Esophagus squamous epithelium (tissue), 5 donors: ENCODE measurements around the gene OBSCN. TPM values are rescaled to one million over a fixed set of nuclear protein-coding genes. Genes with fewer than 3 reads are reported as not detected.

ENCODE experiments used
- DNase-seq: peaks from one replicate; lab custom pipeline; 2025; lab: John Stamatoyannopoulos, UW
- H3K27ac ChIP-seq, 4 donors: fragments of 200-600 bp; sonication (generic); one replicate each; pipeline ENCODE4 v1.5.1; 2016 to 2019; ENCODE audit warnings: mild to moderate bottlenecking in 1 of 4
- H3K27me3 ChIP-seq, 4 donors: fragments of 200-600 bp; sonication (generic); 1 replicate in 3 of 4; 2 replicates in 1 of 4; pipeline versions ENCODE4 v1.5.1 to v1.6.0; 2017 to 2021; ENCODE audit warnings: antibody characterized with exemption in 1 of 4
- H3K36me3 ChIP-seq, 3 donors: fragments of 200-600 bp; sonication (generic); one replicate each; pipeline ENCODE4 v1.5.1; 2016 to 2019
- H3K4me1 ChIP-seq, 3 donors: fragments of 200-600 bp; sonication (generic); one replicate each; pipeline ENCODE4 v1.5.1; 2017 to 2019
- H3K4me3 ChIP-seq, 4 donors: fragments of 200-600 bp; sonication (generic); 1 replicate in 3 of 4; 2 replicates in 1 of 4; pipeline ENCODE4 v1.5.1; 2016 to 2019; ENCODE audit warnings: mild to moderate bottlenecking in 2 of 4, moderate library complexity in 1 of 4
- H3K9me3 ChIP-seq, 3 donors: fragments of 200-600 bp; sonication (generic); one replicate each; pipeline ENCODE4 v1.5.1; 2016 to 2019
- CTCF ChIP-seq, 6 experiments: fragments of 450-650 bp in 4 of 6; fragments of 200-600 bp in 2 of 6; sonication (generic) in 2 of 6; IDR thresholded peaks; one replicate each; pipeline ENCODE4 v1.5.1; 2016 to 2019; ENCODE audit warnings: antibody characterized with exemption in 6 of 6, mild to moderate bottlenecking in 4 of 6, moderate library complexity in 4 of 6
- POLR2A ChIP-seq, 4 donors: fragments of 450-650 bp; IDR thresholded peaks; one replicate each; pipeline ENCODE4 v1.6.1; 2017; ENCODE audit warnings: antibody characterized with exemption in 4 of 4, mild to moderate bottlenecking in 4 of 4, moderate library complexity in 3 of 4
- WGBS, 2 donors: methylation state at CpG; one replicate each; pipeline ENCODE4 v1.1.5; 2018; 5-methylcytosine and 5-hydroxymethylcytosine counted together
- intact Hi-C: fragments of 100-400 bp; cut with DNase I; formaldehyde crosslinking; loops from one replicate; pipeline ENCODE4 v1.15.0; 2022
- total RNA-seq, 4 donors: library from RNA; depleted of rRNA; stranded (reverse); fragments of >200 nt; gene quantifications; one replicate each; pipeline ENCODE4 v1.1.0, GENCODE V29; 2016
- donor health status: DM: yes; HTN: yes; CAD: no.

The OBSCN gene
- total RNA-seq, 4 donors from 2014 or later, result 4.0 to 53.2 (median 13.8) TPM

GRCh38 chr1:228321895-228322294 lies 114.1 kb downstream of the OBSCN start:
- no peak for DNase-seq
- Histone ChIP-seq H3K4me1 (no peaks in the 10 kb centered on the region), H3K9me3 (no peaks in the 10 kb centered on the region), H3K4me3 (no peak overlapping the region), H3K36me3 (peaks cover 0 to 93% (median 0%) of the 10 kb centered on the region in 3 donors), H3K27me3 (no peaks in the 10 kb centered on the region), H3K27ac (no peak overlapping the region)
- intact Hi-C loops, result no loop called here
- WGBS, 2 donors, result 98% methylated on average over 7 of the region's 15 CpGs; no CpG with 5 or more reads in 1 of the 2 donors
- no peak for TF ChIP-seq CTCF (IDR thresholded peaks at IDR 0.05)
- no peak for TF ChIP-seq POLR2A (IDR thresholded peaks at IDR 0.05)

GRCh38 chr1:228323401-228323800 lies 115.6 kb downstream of the OBSCN start:
- 80 to 100% methylated on average over 1 of the region's 9 CpGs for WGBS, 2 donors
- Histone ChIP-seq H3K27ac (no peak overlapping the region), H3K27me3 (no peaks in the 10 kb centered on the region), H3K36me3 (peaks cover 0 to 78% (median 0%) of the 10 kb centered on the region in 3 donors), H3K4me1 (no peaks in the 10 kb centered on the region), H3K4me3 (no peak overlapping the region), H3K9me3 (no peaks in the 10 kb centered on the region)
- intact Hi-C loops, result no loop called here
- TF ChIP-seq CTCF (IDR thresholded peaks at IDR 0.05) (no peak), POLR2A (IDR thresholded peaks at IDR 0.05) (no peak)
- no peak for DNase-seq

- Histone ChIP-seq H3K27me3 (no peaks in the 10 kb centered on the region), H3K4me3 (no peak overlapping the region), H3K27ac (no peak overlapping the region), H3K36me3 (peaks cover 0 to 59% (median 0%) of the 10 kb centered on the region in 3 donors), H3K4me1 (no peaks in the 10 kb centered on the region), H3K9me3 (no peaks in the 10 kb centered on the region)
- 81 to 88% methylated on average over 1 of the region's 1 CpG for WGBS, 2 donors
- no peak for DNase-seq
- TF ChIP-seq CTCF (IDR thresholded peaks at IDR 0.05) (no peak), POLR2A (IDR thresholded peaks at IDR 0.05) (no peak)
- intact Hi-C loops, result no loop called here
Measured at GRCh38 chr1:228325267-228325666, 117.4 kb downstream of the OBSCN start.

GRCh38 chr1:228329887-228330286 lies 122.0 kb downstream of the OBSCN start:
- no peak overlapping the region for H3K4me3 ChIP-seq
- peaks cover 0 to 37% (median 0%) of the 10 kb centered on the region in 3 donors for H3K36me3 ChIP-seq
- intact Hi-C loops, result no loop called here
- no peaks in the 10 kb centered on the region for H3K9me3 ChIP-seq
- DNase-seq, result no peak
- WGBS, 2 donors, result 63 to 67% methylated on average over 2 of the region's 2 CpGs
- no peaks in the 10 kb centered on the region for H3K27me3 ChIP-seq
- no peaks in the 10 kb centered on the region for H3K4me1 ChIP-seq
- H3K27ac ChIP-seq, result no peak overlapping the region
- TF ChIP-seq CTCF (IDR thresholded peaks at IDR 0.05), result no peak
- TF ChIP-seq POLR2A (IDR thresholded peaks at IDR 0.05), result no peak

GRCh38 chr1:228332797-228333738 lies 125.2 kb downstream of the OBSCN start:
- Histone ChIP-seq H3K9me3 (no peaks in the 10 kb centered on the region), H3K27me3 (no peaks in the 10 kb centered on the region), H3K4me1 (no peaks in the 10 kb centered on the region), H3K36me3 (peaks cover 0 to 53% (median 0%) of the 10 kb centered on the region in 3 donors), H3K27ac (no peak overlapping the region), H3K4me3 (no peak overlapping the region)
- 89 to 100% methylated on average over 2 to 4 of the region's 17 CpGs for WGBS, 2 donors
- intact Hi-C loops, result no loop called here
- no peak for DNase-seq
- TF ChIP-seq POLR2A (IDR thresholded peaks at IDR 0.05) (no peak), CTCF (IDR thresholded peaks at IDR 0.05) (no peak)
